Progenitor cell of endocrine pancreas (in vitro differentiated cells): Measurements from ENCODE around the gene UNK. TPM values are rescaled to one million over a fixed set of nuclear protein-coding genes. Genes with fewer than 3 reads are reported as not detected.
A peak's percentile ranks its signal among the peaks of the same experiment; 100 is the strongest.

Experiments used
- DNase-seq: peaks from one replicate; pipeline ENCODE4 v3.0.0; 2021; ENCODE audit warnings: low spot score; ENCODE audit not compliant: unreplicated experiment
- H3K27ac Mint-ChIP-seq: 2 replicates; pipeline ENCODE4 v1.8.0; 2021; ENCODE audit warnings: mild to moderate bottlenecking, moderate library complexity, mixed read lengths
- H3K27me3 Mint-ChIP-seq: 2 replicates; pipeline ENCODE4 v1.8.0; 2021; ENCODE audit warnings: mixed read lengths
- H3K36me3 Mint-ChIP-seq: 2 replicates; pipeline ENCODE4 v1.8.0; 2022; ENCODE audit warnings: mixed read lengths; ENCODE audit not compliant: insufficient read depth
- H3K4me1 Mint-ChIP-seq: 2 replicates; pipeline ENCODE4 v1.8.0; 2021; ENCODE audit warnings: low read depth, mixed read lengths
- H3K4me3 Mint-ChIP-seq: 2 replicates; pipeline ENCODE4 v1.8.0; 2021; ENCODE audit warnings: low read depth, mild to moderate bottlenecking, moderate library complexity, mixed read lengths
- H3K9me3 Mint-ChIP-seq: 2 replicates; pipeline ENCODE4 v1.8.0; 2021; ENCODE audit warnings: low read depth, mixed read lengths
- CTCF ChIP-seq: fragments of 200-600 bp; sonication (generic); IDR thresholded peaks from one replicate; pipeline ENCODE4 v1.5.0; 2021; ENCODE audit warnings: antibody characterized with exemption, mild to moderate bottlenecking; ENCODE audit not compliant: unreplicated experiment
- total RNA-seq: library from RNA; stranded (reverse); gene quantifications from 2 replicates; pipeline ENCODE4 v1.2.1, GENCODE V29; 2021

UNK gene
- total RNA-seq, 1 donor from 2014 or later, result 72.8 TPM

GRCh38 chr17:75755205-75755901 is 29.3 kb upstream of the UNK start:
- H3K9me3 Mint-ChIP-seq, result no peaks in the 10 kb centered on the region
- no peak for TF ChIP-seq CTCF
- no peak for DNase-seq
- no peak overlapping the region for H3K27ac Mint-ChIP-seq
- H3K4me3 Mint-ChIP-seq, result no peak overlapping the region
- H3K4me1 Mint-ChIP-seq, result peaks cover 3% of the 10 kb centered on the region
- no peaks in the 10 kb centered on the region for H3K36me3 Mint-ChIP-seq
- peaks cover 9% of the 10 kb centered on the region for H3K27me3 Mint-ChIP-seq

GRCh38 chr17:75755990-75756389 is 28.6 kb upstream of the UNK start:
- DNase-seq, result no peak
- H3K27me3 Mint-ChIP-seq, result peaks cover 7% of the 10 kb centered on the region
- no peak for TF ChIP-seq CTCF

GRCh38 chr17:75756451-75757085 is 28.0 kb upstream of the UNK start:
- H3K27ac Mint-ChIP-seq, result no peak overlapping the region
- H3K27me3 Mint-ChIP-seq, result peaks cover 4% of the 10 kb centered on the region
- TF ChIP-seq CTCF, result no peak
- H3K4me3 Mint-ChIP-seq, result no peak overlapping the region
- H3K9me3 Mint-ChIP-seq, result no peaks in the 10 kb centered on the region
- no peaks in the 10 kb centered on the region for H3K36me3 Mint-ChIP-seq
- DNase-seq, result no peak
- peaks cover 3% of the 10 kb centered on the region for H3K4me1 Mint-ChIP-seq

More at GRCh38 chr17:75755990-75756389, 28.6 kb upstream of the UNK start:
- no peaks in the 10 kb centered on the region for H3K36me3 Mint-ChIP-seq
- H3K9me3 Mint-ChIP-seq, result no peaks in the 10 kb centered on the region
- H3K4me1 Mint-ChIP-seq, result peaks cover 3% of the 10 kb centered on the region
- no peak overlapping the region for H3K27ac Mint-ChIP-seq
- H3K4me3 Mint-ChIP-seq, result no peak overlapping the region

GRCh38 chr17:75757086-75757681 is 27.4 kb upstream of the UNK start:
- TF ChIP-seq CTCF, result no peak
- H3K4me3 Mint-ChIP-seq, result no peak overlapping the region
- H3K9me3 Mint-ChIP-seq, result no peaks in the 10 kb centered on the region
- H3K36me3 Mint-ChIP-seq, result no peaks in the 10 kb centered on the region
- H3K27me3 Mint-ChIP-seq, result peaks cover 4% of the 10 kb centered on the region
- peaks cover 3% of the 10 kb centered on the region for H3K4me1 Mint-ChIP-seq
- H3K27ac Mint-ChIP-seq, result no peak overlapping the region
- DNase-seq, result no peak

GRCh38 chr17:75758131-75758905 is 26.3 kb upstream of the UNK start:
- H3K27ac Mint-ChIP-seq, result no peak overlapping the region
- DNase-seq, result no peak
- TF ChIP-seq CTCF, result peak; percentile 19

More at GRCh38 chr17:75758131-75758905, 26.3 kb upstream of the UNK start:
- H3K4me1 Mint-ChIP-seq, result peaks cover 3% of the 10 kb centered on the region
- no peak overlapping the region for H3K4me3 Mint-ChIP-seq
- no peaks in the 10 kb centered on the region for H3K9me3 Mint-ChIP-seq
- no peaks in the 10 kb centered on the region for H3K36me3 Mint-ChIP-seq
- H3K27me3 Mint-ChIP-seq, result peaks cover 10% of the 10 kb centered on the region
